Panc1 (cell line): ENCODE data around the gene NKD1. TPM values are rescaled to one million over a fixed set of nuclear protein-coding genes. Genes with fewer than 3 reads are reported as not detected.

Experiments used
- ATAC-seq: fragments of 200-7000 bp; cut with Tn5 transposase; 2 replicates; pipeline ENCODE4 v1.9.1; 2020; ENCODE audit warnings: mild to moderate bottlenecking, moderate library complexity
- BruUV-seq: library from RNA; stranded (reverse); fragments of 400-500 nt; replicated peaks from 2 replicates; lab custom pipeline; 2021; lab: Mats Ljungman, UMichigan
- CTCF ChIA-PET: fragments of 300-600 bp; sonication (Branson Sonifier 250); formaldehyde crosslinking; loops from one replicate; lab custom pipeline; 2022; ENCODE audit warnings: antibody characterized with exemption; lab: Charles Lee
- POLR2A ChIA-PET: fragments of 300-600 bp; sonication (Branson Sonifier 250); formaldehyde crosslinking; loops from one replicate; lab custom pipeline; 2022; ENCODE audit warnings: antibody characterized with exemption; lab: Charles Lee
- DNase-seq: peaks from one replicate; pipeline ENCODE4 v3.0.0-alpha.2; 2010; ENCODE audit warnings: low read depth, low spot score
- H3K27ac ChIP-seq: 2 replicates; pipeline ENCODE4 v1.5.1; 2011; ENCODE audit warnings: mild to moderate bottlenecking, low read length, inconsistent platforms
- H3K27me3 ChIP-seq: fragments of 200-500 bp; sonication (Bioruptor generic); 2 replicates; pipeline ENCODE4 v1.6.0; 2014; ENCODE audit warnings: low read length, inconsistent platforms; ENCODE audit not compliant: control insufficient read depth, insufficient read depth
- H3K36me3 ChIP-seq: fragments of 200-500 bp; sonication (Bioruptor generic); 2 replicates; pipeline ENCODE4 v1.5.1; 2014; ENCODE audit warnings: inconsistent platforms, mild to moderate bottlenecking, low read length, moderate library complexity; ENCODE audit not compliant: control insufficient read depth, insufficient read depth
- H3K4me1 ChIP-seq: 2 replicates; pipeline ENCODE4 v1.5.1; 2011; ENCODE audit warnings: inconsistent platforms, mild to moderate bottlenecking, low read length, moderate library complexity; ENCODE audit not compliant: control insufficient read depth, insufficient read depth
- H3K4me3 ChIP-seq, 2 experiments: 2 replicates each; pipeline ENCODE4 v1.5.1; 2011 to 2012; ENCODE audit warnings: low read depth in 2 of 2, low read length in 2 of 2, mild to moderate bottlenecking in 2 of 2, inconsistent platforms in 1 of 2, moderate library complexity in 1 of 2
- H3K9me3 ChIP-seq: fragments of 200-500 bp; sonication (Bioruptor generic); 2 replicates; pipeline ENCODE4 v1.5.1; 2014; ENCODE audit warnings: low read depth, mild to moderate bottlenecking, inconsistent platforms, low read length, moderate library complexity; ENCODE audit not compliant: control insufficient read depth, insufficient read depth
- POLR2AphosphoS5 ChIP-seq: IDR thresholded peaks from 2 replicates; pipeline ENCODE4 v1.6.1; 2012; ENCODE audit warnings: mild to moderate bottlenecking, low read depth, low read length, moderate library complexity
- REST ChIP-seq, 2 experiments: IDR thresholded peaks; 2 replicates each; pipeline ENCODE4 v1.6.1; 2011 to 2012; ENCODE audit warnings: low read depth in 2 of 2, control low read depth in 1 of 2, low read length in 1 of 2, mild to moderate bottlenecking in 1 of 2, moderate library complexity in 1 of 2; ENCODE audit not compliant: insufficient read depth in 1 of 2
- SIN3A ChIP-seq: IDR thresholded peaks from 2 replicates; pipeline ENCODE4 v1.6.1; 2012; ENCODE audit warnings: low read depth, mild to moderate bottlenecking, low read length, moderate library complexity, borderline replicate concordance; ENCODE audit not compliant: insufficient read depth
- TCF7L2 ChIP-seq: IDR thresholded peaks from 2 replicates; pipeline ENCODE4 v1.6.1; 2011; ENCODE audit warnings: mild to moderate bottlenecking, low read depth, low read length, inconsistent platforms
- in situ Hi-C: cut with HindIII; loops from 2 replicates; pipeline ENCODE4 v1.10.0; 2016; ENCODE audit warnings: low sequenced_read_pairs, low pct_unique_long_range_greater_than_20kb
- intact Hi-C: fragments of 100-400 bp; cut with micrococcal nuclease; formaldehyde crosslinking; loops from one replicate; pipeline ENCODE4 v1.10.0; 2022; ENCODE audit not compliant: unreplicated experiment
- total RNA-seq: library from RNA; stranded (reverse); gene quantifications from one replicate; pipeline ENCODE4 v1.2.1, GENCODE V29; 2021; ENCODE audit not compliant: unreplicated experiment
- TF ChIP-seq, protein P1 (sequence below): fragments of 450-650 bp; IDR thresholded peaks from 2 replicates; pipeline ENCODE4 v1.5.1; 2017; ENCODE audit warnings: mild to moderate bottlenecking

The NKD1 gene
- total RNA-seq, 1 experiment from 2014 or later: 0.18 TPM

DNA sequence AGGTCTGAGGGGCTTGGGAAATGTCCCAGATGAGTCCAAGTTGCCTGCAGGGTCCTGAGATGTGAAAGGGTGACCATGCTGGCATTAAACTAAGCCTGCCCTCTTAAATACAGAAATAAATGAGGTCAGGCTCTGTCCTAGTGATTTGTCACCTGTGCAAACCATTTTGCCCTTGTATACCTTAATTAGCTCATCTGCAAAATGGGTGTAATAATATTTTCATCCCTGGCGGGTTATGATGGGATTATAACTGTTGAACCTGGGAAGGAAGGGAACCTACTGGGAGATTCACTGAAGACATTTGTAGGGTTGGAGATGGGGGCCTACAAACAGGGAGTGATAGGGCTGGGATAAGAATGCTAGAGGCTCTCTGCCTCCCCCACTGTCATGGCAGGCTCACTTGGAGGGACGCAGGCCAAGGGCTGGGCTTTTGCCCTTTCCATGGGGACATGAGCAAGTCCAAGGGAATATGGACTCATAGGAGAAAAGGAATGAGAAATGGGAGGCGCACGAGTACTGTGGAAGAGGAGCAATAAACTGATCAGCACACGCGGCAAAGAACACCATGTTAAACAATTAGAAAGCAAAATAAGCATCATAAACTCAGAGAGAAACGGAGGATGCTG, 4.4 kb downstream of the NKD1 start:
- in situ Hi-C loops: no loop called here
- CTCF ChIA-PET: no interaction called here
- no TSS peak for BruUV-seq

DNA sequence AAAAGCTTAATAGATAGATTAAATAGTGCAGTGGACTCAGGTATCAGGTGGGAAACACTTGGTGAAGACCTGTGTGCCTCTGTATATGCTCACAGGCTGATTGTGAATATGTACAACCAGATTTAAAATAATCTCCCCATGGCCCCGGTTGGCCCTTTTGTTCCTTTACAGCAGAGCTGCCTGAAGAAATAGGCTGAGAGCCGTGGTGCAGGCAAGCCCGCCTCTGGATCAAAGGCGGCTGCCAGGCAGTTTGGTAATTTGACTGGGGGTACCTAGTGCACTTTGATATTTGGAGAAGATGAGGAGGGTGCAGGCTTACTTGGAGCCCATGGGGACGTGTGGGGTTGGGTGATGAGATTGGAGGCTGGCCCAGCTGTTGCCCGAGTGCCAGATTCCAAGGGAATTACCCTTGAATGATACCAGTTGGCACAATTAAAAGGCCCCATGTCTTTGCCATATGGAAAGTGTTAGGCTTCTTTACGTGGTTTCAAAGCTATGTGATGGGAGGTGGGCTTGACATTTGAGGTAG, 5.0 kb downstream of the NKD1 start:
- H3K9me3 ChIP-seq: no peaks in the 10 kb centered on the region
- H3K27me3 ChIP-seq: no peaks in the 10 kb centered on the region; the same call in 1 of the 2 replicates
- no peaks in the 10 kb centered on the region for H3K36me3 ChIP-seq
- no peak overlapping the region for H3K4me3 ChIP-seq
- no TSS peak for BruUV-seq
- intact Hi-C loops (no loop called here), in situ Hi-C loops (no loop called here)
- no peak overlapping the region for H3K27ac ChIP-seq
- ChIA-PET POLR2A (no interaction called here), CTCF (no interaction called here)
- H3K4me1 ChIP-seq: no peaks in the 10 kb centered on the region
- TF ChIP-seq POLR2AphosphoS5 (no peak), SIN3A (no peak), REST (IDR thresholded peaks at IDR 0.05; ENCODE audit: insufficient read depth in 1 of 2, low read depth in 2 of 2, low read length in 1 of 2) (no peak), TCF7L2 (no peak)
- TF ChIP-seq, protein P1, sequence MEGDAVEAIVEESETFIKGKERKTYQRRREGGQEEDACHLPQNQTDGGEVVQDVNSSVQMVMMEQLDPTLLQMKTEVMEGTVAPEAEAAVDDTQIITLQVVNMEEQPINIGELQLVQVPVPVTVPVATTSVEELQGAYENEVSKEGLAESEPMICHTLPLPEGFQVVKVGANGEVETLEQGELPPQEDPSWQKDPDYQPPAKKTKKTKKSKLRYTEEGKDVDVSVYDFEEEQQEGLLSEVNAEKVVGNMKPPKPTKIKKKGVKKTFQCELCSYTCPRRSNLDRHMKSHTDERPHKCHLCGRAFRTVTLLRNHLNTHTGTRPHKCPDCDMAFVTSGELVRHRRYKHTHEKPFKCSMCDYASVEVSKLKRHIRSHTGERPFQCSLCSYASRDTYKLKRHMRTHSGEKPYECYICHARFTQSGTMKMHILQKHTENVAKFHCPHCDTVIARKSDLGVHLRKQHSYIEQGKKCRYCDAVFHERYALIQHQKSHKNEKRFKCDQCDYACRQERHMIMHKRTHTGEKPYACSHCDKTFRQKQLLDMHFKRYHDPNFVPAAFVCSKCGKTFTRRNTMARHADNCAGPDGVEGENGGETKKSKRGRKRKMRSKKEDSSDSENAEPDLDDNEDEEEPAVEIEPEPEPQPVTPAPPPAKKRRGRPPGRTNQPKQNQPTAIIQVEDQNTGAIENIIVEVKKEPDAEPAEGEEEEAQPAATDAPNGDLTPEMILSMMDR: no peak
- DNase-seq (no peak), ATAC-seq (no peak)

More for the DNA sequence above, 4.4 kb downstream of the NKD1 start:
- Histone ChIP-seq H3K27ac (no peak overlapping the region), H3K27me3 (no peaks in the 10 kb centered on the region; the same call in 1 of the 2 replicates), H3K4me3 (no peak overlapping the region), H3K4me1 (no peaks in the 10 kb centered on the region), H3K36me3 (no peaks in the 10 kb centered on the region), H3K9me3 (no peaks in the 10 kb centered on the region)
- no peak for DNase-seq
- intact Hi-C loops: no loop called here
- TF ChIP-seq, protein P1: no peak
- TF ChIP-seq SIN3A (no peak), TCF7L2 (no peak), POLR2AphosphoS5 (no peak), REST (IDR thresholded peaks at IDR 0.05; ENCODE audit: insufficient read depth in 1 of 2, low read depth in 2 of 2, low read length in 1 of 2) (no peak)
- POLR2A ChIA-PET: no interaction called here
- ATAC-seq: no peak
